Dedifferentiated amniotic fluid mesenchymal stem cell (primary cell): ENCODE data around the gene DSC1.

Experiments used
- DNase-seq: peaks from one replicate; pipeline ENCODE4 v3.0.0-alpha.2; 2016; ENCODE audit errors: extremely low spot score

Gene DSC1

GRCh38 chr18:31103423-31103822 lies 59.2 kb downstream of the DSC1 start:
- no peak for DNase-seq

- DNase-seq = no peak
Observed at GRCh38 chr18:31102941-31103340, 59.7 kb downstream of the DSC1 start.

- DNase-seq = no peak
Observed at GRCh38 chr18:31102025-31102684, 60.5 kb downstream of the DSC1 start, which contains the start of gene DSC2. Gene DSC2 (minus strand): TSS chr18:31102421. CDS start chr18:31101971, 450 bp downstream.

GRCh38 chr18:31101183-31102024 lies 61.3 kb downstream of the DSC1 start:
- no peak for DNase-seq

GRCh38 chr18:31100436-31101182 lies 62.0 kb downstream of the DSC1 start:
- DNase-seq = no peak

GRCh38 chr18:31099450-31100230 lies 63.0 kb downstream of the DSC1 start:
- no peak for DNase-seq

GRCh38 chr18:31098878-31099277 lies 63.8 kb downstream of the DSC1 start:
- no peak for DNase-seq

- no peak for DNase-seq
Observed at GRCh38 chr18:31097666-31098065, 65.0 kb downstream of the DSC1 start.

- DNase-seq = no peak
Observed at GRCh38 chr18:31093880-31094279, 68.8 kb downstream of the DSC1 start.

GRCh38 chr18:31093294-31093693 lies 69.4 kb downstream of the DSC1 start:
- no peak for DNase-seq

GRCh38 chr18:31091350-31091749 lies 71.3 kb downstream of the DSC1 start:
- DNase-seq = no peak

- no peak for DNase-seq
Observed at GRCh38 chr18:31088532-31088931, 74.1 kb downstream of the DSC1 start.

GRCh38 chr18:31079973-31080372 lies 82.7 kb downstream of the DSC1 start:
- no peak for DNase-seq
